CD4-positive, CD25-positive, alpha-beta regulatory T cell (primary cell): ENCODE data around the gene AKR1C1. TPM values are rescaled to one million over a fixed set of nuclear protein-coding genes. Genes with fewer than 3 reads are reported as not detected.
"Not testable (repeated sequence)": the region's sequence is repeated elsewhere in the genome, so short reads cannot be mapped to it uniquely, and the experiment has no call there.

Experiments used
- ATAC-seq, 2 donors: fragments of 150-1000 bp; cut with Tn5 transposase; one replicate each; pipeline ENCODE4 v1.10.0; 2021; ENCODE audit warnings: low read depth in 2 of 2, moderate number of reproducible peaks in 2 of 2, moderate library complexity in 1 of 2
- DNase-seq, 3 donors: peaks; one replicate each; pipeline versions ENCODE4 v3.0.0 to v3.0.0-alpha.2; 2012 to 2022; ENCODE audit warnings: mixed read lengths in 1 of 3
- H3K27ac ChIP-seq: one replicate; pipeline ENCODE4 v1.7.0; 2013; ENCODE audit warnings: mild to moderate bottlenecking, low read length; ENCODE audit not compliant: insufficient read depth, poor library complexity, severe bottlenecking
- H3K27me3 ChIP-seq: one replicate; pipeline ENCODE4 v1.7.0; 2013; ENCODE audit warnings: low read length; ENCODE audit not compliant: control insufficient read depth, insufficient read depth
- H3K36me3 ChIP-seq: one replicate; pipeline ENCODE4 v1.7.0; 2013; ENCODE audit warnings: mild to moderate bottlenecking, low read length, moderate library complexity; ENCODE audit not compliant: control insufficient read depth, insufficient read depth
- H3K4me1 ChIP-seq: 2 replicates; pipeline ENCODE4 v1.7.0; 2013; ENCODE audit warnings: mild to moderate bottlenecking, low read length; ENCODE audit not compliant: insufficient read depth, control insufficient read depth, poor library complexity, severe bottlenecking
- H3K4me3 ChIP-seq: one replicate; pipeline ENCODE4 v1.7.0; 2013; ENCODE audit warnings: low read depth, mild to moderate bottlenecking, low read length, moderate library complexity
- H3K9me3 ChIP-seq, 2 experiments: 1 replicate in 1 of 2; 2 replicates in 1 of 2; pipeline ENCODE4 v1.7.0; 2013; ENCODE audit warnings: low read length in 2 of 2, mild to moderate bottlenecking in 1 of 2, moderate library complexity in 1 of 2; ENCODE audit not compliant: control insufficient read depth in 2 of 2
- H3K27ac Mint-ChIP-seq, 3 donors: one replicate each; pipeline ENCODE4 v1.8.0; 2020 to 2022; ENCODE audit warnings: mild to moderate bottlenecking in 3 of 3, mixed read lengths in 3 of 3, moderate library complexity in 2 of 3
- H3K27me3 Mint-ChIP-seq: one replicate; pipeline ENCODE4 v1.8.0; 2022; ENCODE audit warnings: mild to moderate bottlenecking, mixed read lengths
- H3K36me3 Mint-ChIP-seq: one replicate; pipeline ENCODE4 v1.8.0; 2020; ENCODE audit warnings: mixed read lengths
- H3K4me1 Mint-ChIP-seq, 4 donors: one replicate each; pipeline ENCODE4 v1.8.0; 2020 to 2022; ENCODE audit warnings: mixed read lengths in 4 of 4, mild to moderate bottlenecking in 1 of 4
- H3K4me3 Mint-ChIP-seq, 4 donors: one replicate each; pipeline ENCODE4 v1.8.0; 2020 to 2022; ENCODE audit warnings: mild to moderate bottlenecking in 4 of 4, mixed read lengths in 4 of 4, moderate library complexity in 3 of 4
- H3K9me3 Mint-ChIP-seq, 7 donors: one replicate each; pipeline ENCODE4 v1.8.0; 2020 to 2022; ENCODE audit warnings: mixed read lengths in 7 of 7, mild to moderate bottlenecking in 3 of 7, moderate library complexity in 2 of 7
- polyA plus RNA-seq, 4 donors: library from polyadenylated mRNA; unstranded; fragments of 300-500 nt; fragmentation: Illumina TruSeq; gene quantifications; one replicate each; pipeline ENCODE4 v1.2.3, GENCODE V29; 2021
- total RNA-seq: library from RNA; stranded (reverse); gene quantifications from one replicate; pipeline ENCODE4 v1.2.3, GENCODE V29; 2022

AKR1C1 gene
- total and polyA plus RNA-seq, 5 donors from 2014 or later: 0.14 to 1.5 (median 0.82) TPM; not detected in 1

GRCh38 chr10:4991463-4991862 is 28.2 kb downstream of the AKR1C1 start:
- H3K9me3 ChIP-seq, H3K27ac Mint-ChIP-seq, DNase-seq, ATAC-seq, H3K36me3 Mint-ChIP-seq, H3K27me3 ChIP-seq, H3K4me3 Mint-ChIP-seq, H3K4me1 Mint-ChIP-seq, H3K4me1 ChIP-seq, H3K9me3 Mint-ChIP-seq, H3K27ac ChIP-seq, H3K4me3 ChIP-seq, H3K27me3 Mint-ChIP-seq, H3K36me3 ChIP-seq: not testable (repeated sequence)

GRCh38 chr10:4992564-4992963 is 29.3 kb downstream of the AKR1C1 start:
- not testable (repeated sequence) for H3K4me3 ChIP-seq, H3K36me3 ChIP-seq, H3K27me3 ChIP-seq, H3K4me3 Mint-ChIP-seq, H3K9me3 ChIP-seq, H3K4me1 ChIP-seq, ATAC-seq, H3K4me1 Mint-ChIP-seq, H3K9me3 Mint-ChIP-seq, H3K27me3 Mint-ChIP-seq, H3K27ac ChIP-seq, DNase-seq, H3K36me3 Mint-ChIP-seq, H3K27ac Mint-ChIP-seq

- not testable (repeated sequence) for H3K9me3 ChIP-seq, H3K27me3 Mint-ChIP-seq, H3K4me3 ChIP-seq, H3K4me1 ChIP-seq, H3K36me3 Mint-ChIP-seq, H3K4me1 Mint-ChIP-seq, H3K36me3 ChIP-seq, ATAC-seq, H3K27me3 ChIP-seq, DNase-seq, H3K27ac ChIP-seq, H3K9me3 Mint-ChIP-seq, H3K4me3 Mint-ChIP-seq, H3K27ac Mint-ChIP-seq
Observed at GRCh38 chr10:4994260-4994659, 31.0 kb downstream of the AKR1C1 start.

GRCh38 chr10:4998671-4999070 is 35.5 kb downstream of the AKR1C1 start:
- H3K27ac ChIP-seq: no peak overlapping the region
- ATAC-seq: no peak
- Mint-ChIP-seq H3K27ac (no peak overlapping the region), H3K36me3 (no peaks in the 10 kb centered on the region), H3K4me3 (no peak overlapping the region), H3K4me1 (no peaks in the 10 kb centered on the region), H3K9me3 (no peaks in the 10 kb centered on the region), H3K27me3 (peaks cover 13% of the 10 kb centered on the region)
- H3K4me1 ChIP-seq: no peaks in the 10 kb centered on the region
- no peak for DNase-seq
- no peaks in the 10 kb centered on the region for H3K36me3 ChIP-seq
- no peaks in the 10 kb centered on the region for H3K9me3 ChIP-seq
- no peak overlapping the region for H3K4me3 ChIP-seq
- no peaks in the 10 kb centered on the region for H3K27me3 ChIP-seq

- Histone ChIP-seq H3K4me1 (no peaks in the 10 kb centered on the region), H3K9me3 (peaks cover 0 to 3% of the 10 kb centered on the region in 2 experiments), H3K27me3 (no peaks in the 10 kb centered on the region), H3K4me3 (no peak overlapping the region), H3K36me3 (no peaks in the 10 kb centered on the region), H3K27ac (no peak overlapping the region)
- Mint-ChIP-seq H3K27ac (no peak overlapping the region), H3K9me3 (peaks cover 0 to 4% (median 0%) of the 10 kb centered on the region in 7 donors), H3K36me3 (no peaks in the 10 kb centered on the region), H3K27me3 (peaks cover 13% of the 10 kb centered on the region), H3K4me1 (no peaks in the 10 kb centered on the region), H3K4me3 (no peak overlapping the region)
- no peak for ATAC-seq
- no peak for DNase-seq
Observed at GRCh38 chr10:5002013-5002727, 39.0 kb downstream of the AKR1C1 start.

- H3K36me3 Mint-ChIP-seq, H3K36me3 ChIP-seq, H3K27me3 ChIP-seq, H3K9me3 Mint-ChIP-seq, H3K27ac ChIP-seq, H3K4me1 Mint-ChIP-seq, H3K4me3 Mint-ChIP-seq, H3K27ac Mint-ChIP-seq, H3K9me3 ChIP-seq, ATAC-seq, DNase-seq, H3K4me1 ChIP-seq, H3K4me3 ChIP-seq: not testable (repeated sequence)
- peaks cover 13% of the 10 kb centered on the region for H3K27me3 Mint-ChIP-seq
Observed at GRCh38 chr10:5003127-5004029, 40.2 kb downstream of the AKR1C1 start, which contains the start of gene AKR1C2. Gene AKR1C2, minus strand, starts transcription at chr10:5003857. Its CDS starts 22 bp downstream, at chr10:5003835.

- not testable (repeated sequence) for H3K27ac ChIP-seq, H3K9me3 Mint-ChIP-seq, H3K4me3 Mint-ChIP-seq, H3K27ac Mint-ChIP-seq, ATAC-seq, H3K4me1 Mint-ChIP-seq, H3K4me3 ChIP-seq, H3K9me3 ChIP-seq, DNase-seq, H3K36me3 ChIP-seq, H3K27me3 ChIP-seq, H3K36me3 Mint-ChIP-seq, H3K4me1 ChIP-seq
- H3K27me3 Mint-ChIP-seq: peaks cover 13% of the 10 kb centered on the region
Observed at GRCh38 chr10:5004030-5004385, 40.8 kb downstream of the AKR1C1 start.

GRCh38 chr10:5004501-5004900 is 41.3 kb downstream of the AKR1C1 start:
- H3K36me3 ChIP-seq, H3K4me1 ChIP-seq, H3K4me3 ChIP-seq, DNase-seq, H3K4me3 Mint-ChIP-seq, H3K4me1 Mint-ChIP-seq, H3K9me3 Mint-ChIP-seq, H3K9me3 ChIP-seq, H3K27ac Mint-ChIP-seq, H3K27ac ChIP-seq, ATAC-seq, H3K36me3 Mint-ChIP-seq, H3K27me3 ChIP-seq: not testable (repeated sequence)
- H3K27me3 Mint-ChIP-seq: peaks cover 13% of the 10 kb centered on the region
